H1 (cell line): ENCODE measurements around the gene OR2H1. TPM values are rescaled to one million over a fixed set of nuclear protein-coding genes. Genes with fewer than 3 reads are reported as not detected.

Experiments used
- ASH2L ChIP-seq: fragments of 200-600, 300-600 bp; sonication (generic); IDR thresholded peaks from one replicate; pipeline ENCODE4 v1.7.1; 2017; ENCODE audit warnings: low read length
- POU5F1 ChIP-seq: IDR thresholded peaks from 2 replicates; pipeline ENCODE4 v1.6.1; 2011; ENCODE audit warnings: low read depth, mild to moderate bottlenecking, low read length, moderate library complexity
- SAP30 ChIP-seq: fragments of 300-600 bp; sonication (generic); IDR thresholded peaks from 2 replicates; pipeline ENCODE4 v1.7.1; 2012; ENCODE audit warnings: low read length, moderate library complexity, mild to moderate bottlenecking, inconsistent platforms; ENCODE audit not compliant: insufficient read depth, insufficient replicate concordance
- SP1 ChIP-seq: IDR thresholded peaks from 2 replicates; pipeline ENCODE4 v1.6.1; 2011; ENCODE audit warnings: low read depth, low read length
- polyA plus RNA-seq, 7 experiments: library from polyadenylated mRNA; depleted of rRNA in 3 of 7; stranded (reverse) in 5 of 7; unstranded in 2 of 7; fragments of >200 nt in 5 of 7; fragments of 200-250 nt in 2 of 7; gene quantifications; 1 replicate in 5 of 7; 2 replicates in 1 of 7; 4 replicates in 1 of 7; pipeline versions ENCODE4 v1.2.1 to v1.2.3, GENCODE V29; 2011 to 2013; ENCODE audit warnings: missing spikeins in 2 of 7, mixed read lengths in 2 of 7
- total RNA-seq: library from RNA; stranded (reverse); fragmentation: NEBNext Ultra II Directional; extraction: Animal tissue kit (Norgen Biotek cat#: 25700); gene quantifications from 2 replicates; pipeline ENCODE4 v1.2.1, GENCODE V29; 2021
- TF ChIP-seq, protein P1 (sequence below): fragments of 300-600 bp; sonication (generic); IDR thresholded peaks from 2 replicates; pipeline ENCODE4 v1.7.1; 2012; ENCODE audit warnings: low read length, moderate library complexity, mild to moderate bottlenecking, inconsistent platforms; ENCODE audit not compliant: insufficient replicate concordance

The OR2H1 gene
- total and polyA plus RNA-seq, 2 of the 8 experiments (the other 6 are each of a cell fraction or from before 2014, with no cell fraction given) = not detected

DNA sequence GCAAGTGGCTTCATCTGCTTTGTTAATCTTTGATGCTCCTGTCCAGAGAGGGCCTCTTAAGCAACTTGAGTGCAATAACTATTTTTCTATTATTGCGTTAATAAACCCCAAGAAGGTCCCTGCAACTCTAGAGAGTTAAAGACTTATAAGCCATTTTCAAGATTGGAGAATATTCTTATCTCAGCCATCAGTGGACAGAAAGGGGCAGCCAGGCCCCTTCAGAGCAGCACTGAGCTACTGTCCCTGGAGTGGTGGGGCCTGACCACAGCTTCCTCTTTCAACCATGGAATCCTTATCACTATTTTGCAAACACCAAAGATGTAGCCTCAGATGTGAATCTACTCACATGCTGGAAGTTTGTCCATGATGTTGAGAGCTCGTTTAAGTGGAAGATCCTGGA is 33.6 kb downstream of the OR2H1 start (continued):
- TF ChIP-seq ASH2L (no peak), SP1 (no peak), POU5F1 (no peak), SAP30 (no peak)
- TF ChIP-seq, protein P1, sequence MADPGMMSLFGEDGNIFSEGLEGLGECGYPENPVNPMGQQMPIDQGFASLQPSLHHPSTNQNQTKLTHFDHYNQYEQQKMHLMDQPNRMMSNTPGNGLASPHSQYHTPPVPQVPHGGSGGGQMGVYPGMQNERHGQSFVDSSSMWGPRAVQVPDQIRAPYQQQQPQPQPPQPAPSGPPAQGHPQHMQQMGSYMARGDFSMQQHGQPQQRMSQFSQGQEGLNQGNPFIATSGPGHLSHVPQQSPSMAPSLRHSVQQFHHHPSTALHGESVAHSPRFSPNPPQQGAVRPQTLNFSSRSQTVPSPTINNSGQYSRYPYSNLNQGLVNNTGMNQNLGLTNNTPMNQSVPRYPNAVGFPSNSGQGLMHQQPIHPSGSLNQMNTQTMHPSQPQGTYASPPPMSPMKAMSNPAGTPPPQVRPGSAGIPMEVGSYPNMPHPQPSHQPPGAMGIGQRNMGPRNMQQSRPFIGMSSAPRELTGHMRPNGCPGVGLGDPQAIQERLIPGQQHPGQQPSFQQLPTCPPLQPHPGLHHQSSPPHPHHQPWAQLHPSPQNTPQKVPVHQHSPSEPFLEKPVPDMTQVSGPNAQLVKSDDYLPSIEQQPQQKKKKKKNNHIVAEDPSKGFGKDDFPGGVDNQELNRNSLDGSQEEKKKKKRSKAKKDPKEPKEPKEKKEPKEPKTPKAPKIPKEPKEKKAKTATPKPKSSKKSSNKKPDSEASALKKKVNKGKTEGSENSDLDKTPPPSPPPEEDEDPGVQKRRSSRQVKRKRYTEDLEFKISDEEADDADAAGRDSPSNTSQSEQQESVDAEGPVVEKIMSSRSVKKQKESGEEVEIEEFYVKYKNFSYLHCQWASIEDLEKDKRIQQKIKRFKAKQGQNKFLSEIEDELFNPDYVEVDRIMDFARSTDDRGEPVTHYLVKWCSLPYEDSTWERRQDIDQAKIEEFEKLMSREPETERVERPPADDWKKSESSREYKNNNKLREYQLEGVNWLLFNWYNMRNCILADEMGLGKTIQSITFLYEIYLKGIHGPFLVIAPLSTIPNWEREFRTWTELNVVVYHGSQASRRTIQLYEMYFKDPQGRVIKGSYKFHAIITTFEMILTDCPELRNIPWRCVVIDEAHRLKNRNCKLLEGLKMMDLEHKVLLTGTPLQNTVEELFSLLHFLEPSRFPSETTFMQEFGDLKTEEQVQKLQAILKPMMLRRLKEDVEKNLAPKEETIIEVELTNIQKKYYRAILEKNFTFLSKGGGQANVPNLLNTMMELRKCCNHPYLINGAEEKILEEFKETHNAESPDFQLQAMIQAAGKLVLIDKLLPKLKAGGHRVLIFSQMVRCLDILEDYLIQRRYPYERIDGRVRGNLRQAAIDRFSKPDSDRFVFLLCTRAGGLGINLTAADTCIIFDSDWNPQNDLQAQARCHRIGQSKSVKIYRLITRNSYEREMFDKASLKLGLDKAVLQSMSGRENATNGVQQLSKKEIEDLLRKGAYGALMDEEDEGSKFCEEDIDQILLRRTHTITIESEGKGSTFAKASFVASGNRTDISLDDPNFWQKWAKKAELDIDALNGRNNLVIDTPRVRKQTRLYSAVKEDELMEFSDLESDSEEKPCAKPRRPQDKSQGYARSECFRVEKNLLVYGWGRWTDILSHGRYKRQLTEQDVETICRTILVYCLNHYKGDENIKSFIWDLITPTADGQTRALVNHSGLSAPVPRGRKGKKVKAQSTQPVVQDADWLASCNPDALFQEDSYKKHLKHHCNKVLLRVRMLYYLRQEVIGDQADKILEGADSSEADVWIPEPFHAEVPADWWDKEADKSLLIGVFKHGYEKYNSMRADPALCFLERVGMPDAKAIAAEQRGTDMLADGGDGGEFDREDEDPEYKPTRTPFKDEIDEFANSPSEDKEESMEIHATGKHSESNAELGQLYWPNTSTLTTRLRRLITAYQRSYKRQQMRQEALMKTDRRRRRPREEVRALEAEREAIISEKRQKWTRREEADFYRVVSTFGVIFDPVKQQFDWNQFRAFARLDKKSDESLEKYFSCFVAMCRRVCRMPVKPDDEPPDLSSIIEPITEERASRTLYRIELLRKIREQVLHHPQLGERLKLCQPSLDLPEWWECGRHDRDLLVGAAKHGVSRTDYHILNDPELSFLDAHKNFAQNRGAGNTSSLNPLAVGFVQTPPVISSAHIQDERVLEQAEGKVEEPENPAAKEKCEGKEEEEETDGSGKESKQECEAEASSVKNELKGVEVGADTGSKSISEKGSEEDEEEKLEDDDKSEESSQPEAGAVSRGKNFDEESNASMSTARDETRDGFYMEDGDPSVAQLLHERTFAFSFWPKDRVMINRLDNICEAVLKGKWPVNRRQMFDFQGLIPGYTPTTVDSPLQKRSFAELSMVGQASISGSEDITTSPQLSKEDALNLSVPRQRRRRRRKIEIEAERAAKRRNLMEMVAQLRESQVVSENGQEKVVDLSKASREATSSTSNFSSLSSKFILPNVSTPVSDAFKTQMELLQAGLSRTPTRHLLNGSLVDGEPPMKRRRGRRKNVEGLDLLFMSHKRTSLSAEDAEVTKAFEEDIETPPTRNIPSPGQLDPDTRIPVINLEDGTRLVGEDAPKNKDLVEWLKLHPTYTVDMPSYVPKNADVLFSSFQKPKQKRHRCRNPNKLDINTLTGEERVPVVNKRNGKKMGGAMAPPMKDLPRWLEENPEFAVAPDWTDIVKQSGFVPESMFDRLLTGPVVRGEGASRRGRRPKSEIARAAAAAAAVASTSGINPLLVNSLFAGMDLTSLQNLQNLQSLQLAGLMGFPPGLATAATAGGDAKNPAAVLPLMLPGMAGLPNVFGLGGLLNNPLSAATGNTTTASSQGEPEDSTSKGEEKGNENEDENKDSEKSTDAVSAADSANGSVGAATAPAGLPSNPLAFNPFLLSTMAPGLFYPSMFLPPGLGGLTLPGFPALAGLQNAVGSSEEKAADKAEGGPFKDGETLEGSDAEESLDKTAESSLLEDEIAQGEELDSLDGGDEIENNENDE = no peak
